Spleen (tissue), 11 donors: ENCODE data around the gene ZBTB48. TPM values are rescaled to one million over a fixed set of nuclear protein-coding genes. Genes with fewer than 3 reads are reported as not detected.

Source experiments
- DNase-seq: peaks from one replicate; pipeline ENCODE4 v3.0.0-alpha.2; 2020
- H3K27ac ChIP-seq, 8 donors: fragments of 200-600 bp; sonication (generic) in 7 of 8; 1 replicate in 4 of 8; 2 replicates in 4 of 8; pipeline versions ENCODE4 v1.5.0 to v1.8.0; 2016 to 2021; ENCODE audit warnings: inconsistent platforms in 4 of 8, mild to moderate bottlenecking in 4 of 8, moderate library complexity in 1 of 8
- H3K27me3 ChIP-seq, 7 donors: fragments of 200-600 bp; sonication (generic) in 6 of 7; replicated peaks in 1 of 7; 1 replicate in 4 of 7; 2 replicates in 3 of 7; pipeline versions ENCODE4 v1.5.0 to v1.8.0; 2016 to 2021; ENCODE audit warnings: inconsistent platforms in 3 of 7, mild to moderate bottlenecking in 1 of 7
- H3K36me3 ChIP-seq, 6 donors: fragments of 200-600 bp; sonication (generic) in 5 of 6; 1 replicate in 4 of 6; 2 replicates in 2 of 6; pipeline versions ENCODE4 v1.5.0 to v1.8.0; 2016 to 2021; ENCODE audit warnings: inconsistent platforms in 2 of 6
- H3K4me1 ChIP-seq, 6 donors: fragments of 200-600 bp; sonication (generic) in 5 of 6; 1 replicate in 3 of 6; 2 replicates in 3 of 6; pipeline versions ENCODE4 v1.5.0 to v1.8.0; 2016 to 2021; ENCODE audit warnings: inconsistent platforms in 3 of 6
- H3K4me3 ChIP-seq, 8 donors: fragments of 200-600 bp; sonication (generic) in 7 of 8; 1 replicate in 4 of 8; 2 replicates in 4 of 8; pipeline versions ENCODE4 v1.5.0 to v1.8.0; 2016 to 2021; ENCODE audit warnings: inconsistent platforms in 4 of 8, mild to moderate bottlenecking in 4 of 8, moderate library complexity in 2 of 8
- H3K9me3 ChIP-seq, 8 donors: fragments of 200-600 bp; sonication (generic) in 7 of 8; 1 replicate in 4 of 8; 2 replicates in 4 of 8; pipeline versions ENCODE4 v1.5.0 to v1.8.0; 2016 to 2021; ENCODE audit warnings: inconsistent platforms in 4 of 8
- CTCF ChIP-seq, 11 experiments: fragments of 200-600 bp in 7 of 11; fragments of 450-650 bp in 4 of 11; sonication (generic) in 4 of 11; IDR thresholded peaks in 8 of 11; conservative IDR thresholded peaks in 3 of 11; 1 replicate in 7 of 11; 2 replicates in 4 of 11; pipeline versions ENCODE4 v1.4.0 to v1.8.0; 2016 to 2021; ENCODE audit warnings: antibody characterized with exemption in 11 of 11, inconsistent platforms in 4 of 11, mild to moderate bottlenecking in 1 of 11
- POLR2A ChIP-seq, 3 donors: fragments of 450-650 bp; IDR thresholded peaks; one replicate each; pipeline ENCODE4 v1.5.1; 2017; ENCODE audit warnings: antibody characterized with exemption in 3 of 3, mild to moderate bottlenecking in 1 of 3
- POLR2AphosphoS5 ChIP-seq, 3 donors: sonication (generic); formaldehyde crosslinking; IDR thresholded peaks; one replicate each; pipeline ENCODE4 v1.5.1; 2017; ENCODE audit warnings: antibody characterized with exemption in 3 of 3
- WGBS, 5 donors: extraction: QIAGEN DNeasy Blood & Tissue Kit in 3 of 5; methylation state at CpG; one replicate each; pipeline versions ENCODE4 v1.1.5 to v1.1.7; 2013 to 2018; 5-methylcytosine and 5-hydroxymethylcytosine counted together
- intact Hi-C: fragments of 100-400 bp; cut with DNase I; formaldehyde crosslinking; loops from one replicate; pipeline ENCODE4 v1.15.0; 2023; ENCODE audit warnings: low total_unique reads
- polyA plus RNA-seq, 3 donors: library from polyadenylated mRNA; stranded (reverse); fragments of 200-250 nt; gene quantifications; one replicate each; pipeline ENCODE4 v1.2.1, GENCODE V29; 2013
- total RNA-seq, 7 donors: library from RNA; depleted of rRNA in 3 of 7; stranded (reverse); fragments of >200 nt in 3 of 7; fragmentation: NEBNext Ultra II Directional in 4 of 7; extraction: Animal tissue kit (Norgen Biotek cat#: 25700) in 4 of 7; gene quantifications; one replicate each; pipeline versions ENCODE4 v1.1.0 to v1.2.1, GENCODE V29; 2016 to 2021
- donor health status: healthy with polysubstance abuse.
- donor health status: DM: no; HTN: no; CAD: no; lungs with moderate emphysema.
- donor health status: DM: no; HTN: no; CAD: no.
- donor health status: Bipolar disorder and iron deficiency.
- donor health status: healthy.
- donor health status: DM: no; HTN: no; CAD: no.
- donor health status: DM: yes; HTN: yes; CAD: no.

Gene ZBTB48
- total and polyA plus RNA-seq, 10 donors: 23.5 to 131 (median 52.2) TPM

GRCh38 chr1:6596351-6596750 lies 16.6 kb downstream of the ZBTB48 start:
- DNase-seq: no peak
- peaks cover 4 to 82% (median 69%) of the 10 kb centered on the region in 6 donors for H3K36me3 ChIP-seq
- no peaks in the 10 kb centered on the region for H3K27me3 ChIP-seq
- no peak overlapping the region for H3K27ac ChIP-seq
- no peaks in the 10 kb centered on the region for H3K9me3 ChIP-seq
- no peak overlapping the region for H3K4me3 ChIP-seq
- intact Hi-C loops: no loop called here
- H3K4me1 ChIP-seq: peaks cover 20 to 100% (median 75%) of the 10 kb centered on the region in 6 donors
- WGBS, 5 donors: 72 to 84% (median 80%) methylated on average over 7 of the region's 7 CpGs
- TF ChIP-seq CTCF (IDR thresholded peaks at IDR 0.05 in 8 of 11, conservative IDR thresholded peaks at IDR 0.05 in 3 of 11) (no peak), POLR2A (IDR thresholded peaks at IDR 0.05) (no peak), POLR2AphosphoS5 (IDR thresholded peaks at IDR 0.05) (no peak)

- TF ChIP-seq POLR2A (IDR thresholded peaks at IDR 0.05) (no peak), POLR2AphosphoS5 (IDR thresholded peaks at IDR 0.05) (peak in 1 of 3 donors; percentile 29), CTCF (IDR thresholded peaks at IDR 0.05 in 8 of 11, conservative IDR thresholded peaks at IDR 0.05 in 3 of 11) (no peak)
- Histone ChIP-seq H3K27me3 (no peaks in the 10 kb centered on the region), H3K9me3 (no peaks in the 10 kb centered on the region), H3K4me1 (peaks cover 20 to 96% (median 70%) of the 10 kb centered on the region in 6 donors), H3K27ac (peak overlapping the region in 1 of 8 donors; percentile 99), H3K4me3 (peak overlapping the region in 1 of 8 donors; percentile 100), H3K36me3 (peaks cover 4 to 74% (median 66%) of the 10 kb centered on the region in 6 donors)
- intact Hi-C loops: no loop called here
- DNase-seq: no peak
- WGBS, 5 donors: 85 to 90% (median 87%) methylated on average over 12 to 15 of the region's 15 CpGs
Observed at GRCh38 chr1:6596886-6597776, 17.3 kb downstream of the ZBTB48 start.

GRCh38 chr1:6597777-6598131 lies 18.0 kb downstream of the ZBTB48 start:
- TF ChIP-seq POLR2AphosphoS5 (IDR thresholded peaks at IDR 0.05) (no peak), CTCF (IDR thresholded peaks at IDR 0.05 in 8 of 11, conservative IDR thresholded peaks at IDR 0.05 in 3 of 11) (no peak), POLR2A (IDR thresholded peaks at IDR 0.05) (no peak)
- H3K36me3 ChIP-seq: peaks cover 4 to 68% (median 61%) of the 10 kb centered on the region in 6 donors
- WGBS, 5 donors: 89 to 94% (median 91%) methylated on average over 4 to 6 of the region's 6 CpGs
- intact Hi-C loops: no loop called here
- peak overlapping the region in 1 of 8 donors; percentile 99 for H3K27ac ChIP-seq
- no peaks in the 10 kb centered on the region for H3K27me3 ChIP-seq
- DNase-seq: no peak
- H3K4me1 ChIP-seq: peaks cover 20 to 93% (median 64%) of the 10 kb centered on the region in 6 donors
- H3K9me3 ChIP-seq: no peaks in the 10 kb centered on the region
- peak overlapping the region in 1 of 8 donors; percentile 100 for H3K4me3 ChIP-seq
